Measurements from ENCODE around the gene TINAGL1.

Gene TINAGL1

DNA sequence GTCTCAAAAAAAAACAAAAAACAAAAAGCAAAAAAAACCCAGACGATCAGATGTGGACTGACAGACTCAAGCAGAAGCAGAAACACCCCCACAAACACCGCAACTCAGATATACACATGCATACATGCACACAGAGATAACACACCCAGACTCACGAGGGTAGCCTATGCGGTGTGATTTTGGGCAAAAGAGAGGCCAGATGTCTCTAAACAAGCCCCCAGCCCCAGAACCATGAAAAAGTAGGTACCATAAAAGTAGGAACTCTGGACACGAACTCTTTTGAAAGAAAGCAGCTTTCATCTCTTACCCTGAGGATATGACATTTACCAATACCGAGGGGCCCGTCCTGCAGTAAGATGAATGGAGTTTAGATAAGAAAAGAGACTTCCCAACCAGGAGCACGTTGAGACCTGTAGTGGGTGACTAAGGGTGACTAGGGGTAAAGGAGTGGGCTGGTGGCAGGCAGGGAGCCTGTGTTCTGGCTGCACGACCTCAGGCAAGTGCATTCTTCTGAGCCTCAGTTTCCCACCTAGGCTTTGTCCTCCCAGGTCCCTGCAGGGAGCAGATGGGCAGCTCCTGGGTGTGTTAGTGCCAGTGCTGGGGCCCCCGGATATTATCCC is 1.5 kb upstream of the TINAGL1 start:
- no peak overlapping the region for H3K27ac ChIP-seq
- TF ChIP-seq, protein P1, sequence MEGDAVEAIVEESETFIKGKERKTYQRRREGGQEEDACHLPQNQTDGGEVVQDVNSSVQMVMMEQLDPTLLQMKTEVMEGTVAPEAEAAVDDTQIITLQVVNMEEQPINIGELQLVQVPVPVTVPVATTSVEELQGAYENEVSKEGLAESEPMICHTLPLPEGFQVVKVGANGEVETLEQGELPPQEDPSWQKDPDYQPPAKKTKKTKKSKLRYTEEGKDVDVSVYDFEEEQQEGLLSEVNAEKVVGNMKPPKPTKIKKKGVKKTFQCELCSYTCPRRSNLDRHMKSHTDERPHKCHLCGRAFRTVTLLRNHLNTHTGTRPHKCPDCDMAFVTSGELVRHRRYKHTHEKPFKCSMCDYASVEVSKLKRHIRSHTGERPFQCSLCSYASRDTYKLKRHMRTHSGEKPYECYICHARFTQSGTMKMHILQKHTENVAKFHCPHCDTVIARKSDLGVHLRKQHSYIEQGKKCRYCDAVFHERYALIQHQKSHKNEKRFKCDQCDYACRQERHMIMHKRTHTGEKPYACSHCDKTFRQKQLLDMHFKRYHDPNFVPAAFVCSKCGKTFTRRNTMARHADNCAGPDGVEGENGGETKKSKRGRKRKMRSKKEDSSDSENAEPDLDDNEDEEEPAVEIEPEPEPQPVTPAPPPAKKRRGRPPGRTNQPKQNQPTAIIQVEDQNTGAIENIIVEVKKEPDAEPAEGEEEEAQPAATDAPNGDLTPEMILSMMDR (conservative IDR thresholded peaks at IDR 0.05), result no peak
- no peak for TF ChIP-seq ZFX (IDR thresholded peaks at IDR 0.05)

- TF ChIP-seq, protein P1 (conservative IDR thresholded peaks at IDR 0.05), result no peak
- no peak for TF ChIP-seq ZFX (IDR thresholded peaks at IDR 0.05)
- H3K27ac ChIP-seq, result no peak overlapping the region
Measured at GRCh38 chr1:31575369-31576140, 760 bp upstream of the TINAGL1 start.

DNA sequence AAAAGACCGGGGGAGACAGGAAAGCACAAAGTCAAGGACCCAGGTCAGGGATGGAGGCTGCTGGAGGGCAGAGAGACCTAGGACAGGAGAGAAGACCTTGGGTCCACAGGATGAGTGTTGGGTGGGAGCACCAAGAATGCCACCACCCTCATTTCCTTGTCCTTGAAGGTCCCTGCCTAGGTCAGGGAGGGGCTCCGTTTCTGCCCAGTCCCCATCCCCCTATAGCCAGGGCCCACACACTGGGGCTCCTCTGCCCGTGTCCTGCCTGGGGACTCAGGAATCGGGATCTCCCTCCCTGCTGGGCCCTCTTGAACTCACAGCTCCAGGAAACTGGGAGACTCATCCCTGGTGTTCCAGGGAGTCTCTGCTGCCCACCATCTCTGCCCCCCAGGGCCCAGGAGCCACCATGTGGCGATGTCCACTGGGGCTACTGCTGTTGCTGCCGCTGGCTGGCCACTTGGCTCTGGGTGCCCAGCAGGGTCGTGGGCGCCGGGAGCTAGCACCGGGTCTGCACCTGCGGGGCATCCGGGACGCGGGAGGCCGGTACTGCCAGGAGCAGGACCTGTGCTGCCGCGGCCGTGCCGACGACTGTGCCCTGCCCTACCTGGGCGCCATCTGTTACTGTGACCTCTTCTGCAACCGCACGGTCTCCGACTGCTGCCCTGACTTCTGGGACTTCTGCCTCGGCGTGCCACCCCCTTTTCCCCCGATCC is 584 bp downstream of the TINAGL1 start:
- no peak overlapping the region for H3K27ac ChIP-seq
- no peak for TF ChIP-seq ZFX (IDR thresholded peaks at IDR 0.05)
- TF ChIP-seq, protein P1 (conservative IDR thresholded peaks at IDR 0.05), result no peak

DNA sequence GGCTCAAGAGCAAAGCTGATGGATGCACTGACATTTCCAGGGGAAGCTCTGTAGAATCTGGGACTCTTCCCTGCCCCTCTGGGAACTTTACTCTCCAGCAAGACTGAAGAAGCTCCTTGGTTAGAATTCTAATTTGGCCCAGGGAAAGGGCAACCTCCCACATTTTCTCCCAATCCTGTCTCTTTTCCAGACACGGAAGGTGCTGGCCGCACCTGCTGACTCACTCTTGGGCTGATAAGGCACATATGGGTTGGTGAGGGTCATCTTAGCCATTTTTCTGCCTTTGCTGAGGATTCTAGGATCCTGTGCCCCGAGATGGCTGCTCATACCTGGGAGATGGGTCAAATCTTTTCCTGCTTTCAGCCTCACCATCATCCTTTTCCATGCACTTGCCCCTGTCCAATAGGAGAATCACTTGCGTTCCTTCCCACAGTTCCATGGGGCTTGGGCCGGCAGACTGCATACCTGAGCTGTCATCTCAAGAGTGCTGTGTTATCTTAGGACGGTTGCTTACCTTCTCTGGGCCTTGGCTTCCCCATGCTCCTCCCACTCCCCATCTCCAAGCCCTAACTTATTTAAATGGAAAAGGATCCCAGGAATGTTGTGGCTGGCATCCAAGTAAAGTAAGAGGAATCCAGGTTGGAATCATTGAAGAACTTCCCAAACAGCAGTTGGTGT is 1.3 kb downstream of the TINAGL1 start:
- no peak for TF ChIP-seq ZFX (IDR thresholded peaks at IDR 0.05)
- TF ChIP-seq, protein P1 (conservative IDR thresholded peaks at IDR 0.05), result no peak
- no peak overlapping the region for H3K27ac ChIP-seq

GRCh38 chr1:31579374-31579773 is 3.1 kb downstream of the TINAGL1 start:
- TF ChIP-seq, protein P1 (conservative IDR thresholded peaks at IDR 0.05), result no peak
- TF ChIP-seq ZFX (IDR thresholded peaks at IDR 0.05), result no peak
- H3K27ac ChIP-seq, result no peak overlapping the region

DNA sequence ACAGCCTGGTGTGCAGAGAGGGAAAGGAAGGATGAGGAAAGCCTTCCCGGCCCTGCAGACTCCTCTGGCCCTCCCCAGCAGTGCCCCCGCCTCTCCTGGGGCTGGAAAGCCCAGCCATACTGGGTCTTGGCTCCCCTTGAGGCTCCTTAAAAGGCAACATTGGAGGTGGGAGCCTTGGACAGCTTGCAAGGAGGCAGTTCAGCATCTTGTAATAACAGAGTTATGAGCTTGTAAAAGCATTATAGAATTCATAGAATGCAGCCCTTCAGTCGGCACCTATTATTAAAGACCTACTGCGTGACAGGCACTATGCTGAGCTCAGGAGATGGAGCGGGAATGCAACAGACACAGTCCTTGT is 4.2 kb downstream of the TINAGL1 start:
- TF ChIP-seq ZFX (IDR thresholded peaks at IDR 0.05), result no peak
- TF ChIP-seq, protein P1 (conservative IDR thresholded peaks at IDR 0.05), result no peak
- no peak overlapping the region for H3K27ac ChIP-seq

All from C4-2B (cell line).